ENCODE measurements around the gene FARP1.

DNA sequence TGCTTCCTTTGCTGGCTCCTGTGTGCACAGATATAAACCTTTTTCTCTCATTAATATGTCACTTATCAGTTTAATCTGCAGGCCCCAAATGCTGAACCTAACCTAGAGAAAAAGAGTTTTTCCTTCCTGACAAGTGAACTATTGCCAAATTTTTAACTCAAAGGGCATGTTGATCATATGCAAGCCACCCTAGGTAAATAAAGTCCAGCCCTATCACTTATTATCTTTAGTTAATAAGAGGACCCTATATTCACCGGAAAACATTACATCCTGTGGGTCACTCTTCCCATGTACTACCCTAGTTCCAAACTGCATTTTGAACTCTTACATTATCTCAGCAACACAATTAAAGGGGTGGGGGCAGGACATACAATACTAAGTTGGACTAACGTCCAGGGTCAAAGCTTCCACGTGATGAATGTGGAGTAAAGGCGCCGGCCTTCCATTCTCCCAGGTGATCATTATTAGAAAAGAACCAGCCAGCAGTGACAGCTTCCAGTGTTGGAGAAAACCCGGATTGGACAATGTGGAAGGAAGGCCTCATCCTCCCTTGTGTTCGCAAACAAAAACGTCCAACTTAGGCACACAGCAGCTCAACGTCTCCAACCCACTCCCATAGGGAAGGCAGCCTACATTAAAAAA lies 347.4 kb downstream of the FARP1 start:
- TF ChIP-seq, protein P1, sequence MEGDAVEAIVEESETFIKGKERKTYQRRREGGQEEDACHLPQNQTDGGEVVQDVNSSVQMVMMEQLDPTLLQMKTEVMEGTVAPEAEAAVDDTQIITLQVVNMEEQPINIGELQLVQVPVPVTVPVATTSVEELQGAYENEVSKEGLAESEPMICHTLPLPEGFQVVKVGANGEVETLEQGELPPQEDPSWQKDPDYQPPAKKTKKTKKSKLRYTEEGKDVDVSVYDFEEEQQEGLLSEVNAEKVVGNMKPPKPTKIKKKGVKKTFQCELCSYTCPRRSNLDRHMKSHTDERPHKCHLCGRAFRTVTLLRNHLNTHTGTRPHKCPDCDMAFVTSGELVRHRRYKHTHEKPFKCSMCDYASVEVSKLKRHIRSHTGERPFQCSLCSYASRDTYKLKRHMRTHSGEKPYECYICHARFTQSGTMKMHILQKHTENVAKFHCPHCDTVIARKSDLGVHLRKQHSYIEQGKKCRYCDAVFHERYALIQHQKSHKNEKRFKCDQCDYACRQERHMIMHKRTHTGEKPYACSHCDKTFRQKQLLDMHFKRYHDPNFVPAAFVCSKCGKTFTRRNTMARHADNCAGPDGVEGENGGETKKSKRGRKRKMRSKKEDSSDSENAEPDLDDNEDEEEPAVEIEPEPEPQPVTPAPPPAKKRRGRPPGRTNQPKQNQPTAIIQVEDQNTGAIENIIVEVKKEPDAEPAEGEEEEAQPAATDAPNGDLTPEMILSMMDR (IDR thresholded peaks at IDR 0.05) = no peak
- TF ChIP-seq POLR2AphosphoS5 (IDR thresholded peaks at IDR 0.05) = no peak
- no peak for TF ChIP-seq POLR2A (IDR thresholded peaks at IDR 0.05)
- no peak for TF ChIP-seq EP300 (IDR thresholded peaks at IDR 0.05)

All from suprapubic skin (tissue), 4 donors.